ENCODE results near the gene SLC1A3.

SLC1A3 gene

GRCh38 chr5:36685631-36686288 is 79.4 kb downstream of the SLC1A3 start:
- DNase-seq (ENCODE audit: low read depth): no peak

- DNase-seq (ENCODE audit: low read depth): no peak
These were observed 80.5 kb downstream of the SLC1A3 start for GRCh38 chr5:36686881-36687280.

- DNase-seq (ENCODE audit: low read depth): peak; percentile 53
These were observed 82.3 kb downstream of the SLC1A3 start for GRCh38 chr5:36688722-36689121.

GRCh38 chr5:36689225-36689624 is 82.8 kb downstream of the SLC1A3 start:
- peak; percentile 63 for DNase-seq (ENCODE audit: low read depth)

- DNase-seq (ENCODE audit: low read depth): peak; percentile 91
These were observed 83.9 kb downstream of the SLC1A3 start for GRCh38 chr5:36690041-36690961.

- DNase-seq (ENCODE audit: low read depth): no peak
These were observed 84.8 kb downstream of the SLC1A3 start for GRCh38 chr5:36691226-36691625.

- no peak for DNase-seq (ENCODE audit: low read depth)
These were observed 85.4 kb downstream of the SLC1A3 start for GRCh38 chr5:36691696-36692371.

- peak; percentile 80 for DNase-seq (ENCODE audit: low read depth)
These were observed 86.7 kb downstream of the SLC1A3 start for GRCh38 chr5:36692791-36693763.

- no peak for DNase-seq (ENCODE audit: low read depth)
These were observed 87.9 kb downstream of the SLC1A3 start for GRCh38 chr5:36694351-36694750.

- peak; percentile 75 for DNase-seq (ENCODE audit: low read depth)
These were observed 89.8 kb downstream of the SLC1A3 start for GRCh38 chr5:36696059-36696673.

GRCh38 chr5:36698031-36698430 is 91.6 kb downstream of the SLC1A3 start:
- no peak for DNase-seq (ENCODE audit: low read depth)

GRCh38 chr5:36701085-36701698 is 94.8 kb downstream of the SLC1A3 start:
- DNase-seq (ENCODE audit: low read depth): no peak

GRCh38 chr5:36703245-36703860 is 96.9 kb downstream of the SLC1A3 start:
- no peak for DNase-seq (ENCODE audit: low read depth)

- DNase-seq (ENCODE audit: low read depth): no peak
These were observed 97.7 kb downstream of the SLC1A3 start for GRCh38 chr5:36704131-36704530.

GRCh38 chr5:36705055-36705454 is 98.6 kb downstream of the SLC1A3 start:
- DNase-seq (ENCODE audit: low read depth): no peak

- DNase-seq (ENCODE audit: low read depth): no peak
These were observed 100.3 kb downstream of the SLC1A3 start for GRCh38 chr5:36706662-36707061.

- DNase-seq (ENCODE audit: low read depth): no peak
These were observed 102.6 kb downstream of the SLC1A3 start for GRCh38 chr5:36708996-36709395.

GRCh38 chr5:36710039-36710438 is 103.6 kb downstream of the SLC1A3 start:
- no peak for DNase-seq (ENCODE audit: low read depth)

GRCh38 chr5:36712706-36713105 is 106.3 kb downstream of the SLC1A3 start:
- DNase-seq (ENCODE audit: low read depth): no peak

- no peak for DNase-seq (ENCODE audit: low read depth)
These were observed 107.1 kb downstream of the SLC1A3 start for GRCh38 chr5:36713541-36713940.

Data from ELR (cell line).